GM12892 (cell line): Measurements from ENCODE around the gene MPPED1.

ENCODE experiments used
- POLR2A ChIP-seq: IDR thresholded peaks from 2 replicates; pipeline ENCODE4 v1.6.1; 2011; ENCODE audit warnings: low read depth, low read length, control low read depth
- POLR2AphosphoS5 ChIP-seq: IDR thresholded peaks from 2 replicates; pipeline ENCODE4 v1.6.1; 2011; ENCODE audit warnings: low read depth, low read length, control low read depth
- TAF1 ChIP-seq: IDR thresholded peaks from 2 replicates; pipeline ENCODE4 v1.6.1; 2011; ENCODE audit warnings: low read depth, mild to moderate bottlenecking, control low read depth, low read length, borderline replicate concordance

DNA sequence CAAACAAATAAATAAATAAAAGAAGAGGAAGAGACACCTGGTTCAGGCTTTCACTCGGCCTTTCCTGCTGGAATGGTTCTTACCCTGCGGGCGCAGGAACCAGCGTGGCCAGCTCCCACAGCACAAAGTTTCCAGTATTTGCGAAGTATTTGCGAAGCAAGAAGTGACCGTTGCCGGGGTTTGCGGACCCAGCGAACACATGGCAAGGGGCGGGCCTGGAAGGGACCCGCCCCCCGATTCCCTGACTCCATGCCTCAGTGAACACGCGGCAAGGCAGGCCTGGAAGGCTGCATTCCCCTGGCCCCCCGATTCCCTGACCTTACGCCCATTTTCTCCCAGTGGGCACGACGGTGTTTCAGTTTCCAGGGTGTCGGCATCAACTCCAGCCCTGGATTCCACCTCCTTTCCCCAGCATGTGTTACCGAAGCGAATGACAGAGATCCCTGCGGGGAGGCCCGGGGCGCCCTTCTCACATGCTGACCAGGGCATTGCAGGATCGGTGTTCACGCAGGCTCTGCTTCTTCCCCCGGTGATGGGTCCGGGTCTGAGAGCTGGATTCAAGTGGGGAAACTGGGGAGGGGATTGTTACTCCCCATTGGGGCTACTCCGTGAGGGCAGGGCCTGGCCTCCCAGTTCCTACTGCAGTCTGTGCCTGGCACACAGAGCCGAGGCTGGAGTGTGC is 102.8 kb downstream of the MPPED1 start:
- TF ChIP-seq POLR2A (no peak), POLR2AphosphoS5 (no peak), TAF1 (no peak)
